GM20431 (cell line): Measurements from ENCODE around the gene EDN1.
"Not testable (repeated sequence)": the region's sequence is repeated elsewhere in the genome, so short reads cannot be mapped to it uniquely, and the experiment has no call there.

Experiments
- in situ Hi-C: fragments of 300-500 bp; cut with MseI, MboI; formaldehyde crosslinking; loops from one replicate; pipeline ENCODE4 v1.15.0; 2020; ENCODE audit warnings: low sequenced_read_pairs; ENCODE audit not compliant: unreplicated experiment

The EDN1 gene

DNA sequence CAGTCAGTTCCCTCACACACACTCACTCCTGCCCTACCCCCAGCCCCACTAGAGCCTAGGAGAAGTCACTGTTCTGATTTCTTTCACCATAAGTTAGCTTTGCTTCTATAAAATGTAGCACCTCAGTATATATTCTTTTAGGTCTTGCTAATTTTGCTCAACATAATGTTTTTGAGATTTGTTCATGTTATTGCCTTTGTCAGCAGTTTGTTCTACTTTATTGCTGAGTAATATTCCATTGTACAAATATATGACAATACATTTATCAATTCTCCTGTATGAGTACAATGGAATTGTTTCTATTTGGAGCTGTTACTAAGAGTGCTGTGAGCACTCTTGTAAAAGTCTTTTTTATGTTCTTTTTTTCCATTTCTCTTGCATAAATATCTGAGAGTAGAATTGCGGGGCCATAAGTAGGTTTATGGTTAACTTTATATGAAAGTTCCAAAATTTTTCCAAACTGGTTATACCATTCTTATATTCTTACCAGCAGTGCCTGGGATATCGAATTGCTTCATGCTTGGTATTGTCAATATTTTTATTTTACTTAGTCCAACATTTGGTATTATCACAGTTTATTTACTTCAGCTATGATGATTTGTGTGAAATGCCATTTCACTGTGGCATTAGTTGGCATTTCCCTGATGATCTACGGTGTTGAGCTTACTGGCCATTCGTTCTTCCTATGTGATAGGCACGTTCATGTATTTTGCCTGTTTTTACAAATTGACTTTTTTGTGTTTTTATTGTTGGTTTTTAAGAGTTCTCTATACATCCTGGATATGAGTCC lies 25.3 kb downstream of the EDN1 start:
- in situ Hi-C loops, result no loop called here

DNA sequence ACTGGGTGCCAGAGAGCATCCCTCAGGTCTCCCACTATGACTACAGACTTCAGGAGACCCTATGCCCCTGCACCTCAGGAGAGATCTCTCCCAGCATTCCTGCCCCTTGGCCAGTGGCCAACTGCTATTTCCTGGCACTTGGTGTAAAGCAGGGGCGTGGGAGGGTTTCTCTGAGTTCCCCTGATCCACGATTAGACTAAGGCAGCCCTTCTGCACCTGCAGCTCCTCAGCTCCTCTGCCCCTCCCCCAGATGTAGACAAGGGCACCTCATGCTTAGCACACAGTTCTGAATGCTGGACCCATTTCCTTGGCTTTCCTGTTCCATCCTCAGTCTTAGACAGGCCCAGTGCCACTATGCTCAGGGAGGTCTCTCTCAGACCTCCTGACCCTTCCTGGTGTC lies 28.6 kb downstream of the EDN1 start:
- in situ Hi-C loops, result no loop called here

DNA sequence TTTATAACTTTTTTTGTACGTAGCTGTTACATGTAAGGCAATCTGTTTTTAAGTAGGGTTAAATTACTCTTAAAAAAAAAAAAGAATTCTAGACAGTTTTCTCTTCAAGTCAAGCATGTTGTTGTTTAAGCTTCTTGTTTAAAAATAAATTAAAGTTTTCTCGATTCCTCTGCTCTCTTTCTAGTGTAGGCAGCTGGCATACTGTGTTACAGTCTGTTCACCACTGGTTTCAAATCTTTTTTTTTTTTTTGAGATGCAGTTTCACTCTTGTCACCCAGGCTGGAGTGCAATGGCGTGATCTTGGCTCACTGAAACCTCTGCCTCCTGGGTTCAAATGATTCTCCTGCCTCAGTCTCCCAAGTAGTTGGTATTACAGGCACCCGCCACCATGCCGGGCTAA lies 29.9 kb downstream of the EDN1 start:
- in situ Hi-C loops, result not testable (repeated sequence)

DNA sequence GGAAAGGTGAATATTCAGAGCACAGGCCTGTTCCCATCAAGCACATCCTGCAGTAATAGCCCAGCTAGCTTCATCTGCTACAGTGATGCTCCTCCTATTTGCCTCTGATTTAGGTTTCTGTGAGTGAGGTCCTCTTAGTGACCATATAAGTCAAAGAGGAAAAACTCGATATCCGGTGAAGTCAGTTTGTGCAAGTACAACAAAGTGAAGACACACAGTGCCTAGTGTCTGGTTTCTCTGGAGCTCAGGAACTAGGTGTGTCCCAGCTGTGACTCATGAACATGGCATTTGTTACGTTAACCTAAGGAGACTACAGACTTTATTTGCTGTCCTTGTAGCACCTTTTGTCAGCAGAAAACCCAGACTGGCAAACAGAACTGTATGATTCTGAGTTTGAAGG lies 33.9 kb downstream of the EDN1 start:
- in situ Hi-C loops, result no loop called here

DNA sequence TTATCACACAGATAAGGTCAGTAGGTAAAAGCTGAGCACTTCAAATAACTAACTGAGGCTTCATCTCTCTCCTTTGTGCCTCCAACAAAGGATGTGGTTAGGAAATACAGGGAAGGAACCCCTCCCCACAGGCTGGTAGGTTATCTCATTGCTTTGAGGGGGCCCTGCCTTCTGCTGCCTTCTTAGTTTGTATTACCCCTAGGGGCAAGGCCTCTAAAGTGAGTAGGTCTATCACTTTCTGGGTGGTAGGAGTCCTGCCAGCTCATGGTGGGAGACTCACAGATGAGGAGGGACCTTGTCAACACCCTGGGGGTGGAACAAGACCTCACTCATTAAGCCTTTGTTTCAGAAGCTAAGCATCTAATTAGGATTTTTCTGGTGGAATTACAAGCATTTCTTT lies 34.6 kb downstream of the EDN1 start:
- in situ Hi-C loops, result no loop called here

DNA sequence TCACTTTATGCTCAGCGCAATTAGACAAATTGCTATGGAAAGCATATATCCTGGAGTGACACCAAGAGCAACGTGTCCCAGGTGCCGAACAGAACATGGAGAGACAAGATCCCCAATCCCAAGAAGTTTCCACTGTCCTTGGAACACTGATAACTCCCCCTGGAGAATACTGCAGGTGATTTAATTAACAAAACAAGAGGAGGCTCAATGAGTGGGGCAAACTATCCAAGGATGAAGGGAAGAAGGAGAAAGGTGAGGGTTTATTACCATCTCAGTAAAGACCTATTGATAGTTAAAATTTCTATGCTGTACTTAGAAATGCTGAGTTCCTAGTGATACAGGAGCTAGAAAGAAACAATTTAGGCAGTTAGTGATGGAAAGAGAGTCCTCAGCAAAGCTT lies 35.7 kb downstream of the EDN1 start:
- in situ Hi-C loops, result no loop called here

DNA sequence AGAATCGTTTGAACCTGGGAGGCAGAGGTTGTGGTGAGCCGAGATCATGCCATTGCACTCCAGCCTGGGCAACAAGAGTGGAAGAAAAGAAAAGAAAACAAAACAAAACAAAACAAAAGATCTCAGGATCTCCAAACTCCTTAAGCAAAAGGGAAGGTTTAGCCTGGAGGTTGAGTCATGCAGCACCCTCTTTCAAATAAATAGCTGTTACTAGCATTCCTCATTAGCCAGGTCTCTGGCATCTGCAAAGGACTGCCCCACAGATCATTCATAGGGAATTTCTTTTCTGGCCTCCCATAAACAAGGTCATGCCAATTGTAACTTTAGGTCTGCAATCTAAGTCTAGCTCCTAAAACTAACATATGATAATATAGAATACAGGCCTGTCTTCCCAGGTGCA lies 37.2 kb downstream of the EDN1 start:
- in situ Hi-C loops, result no loop called here

DNA sequence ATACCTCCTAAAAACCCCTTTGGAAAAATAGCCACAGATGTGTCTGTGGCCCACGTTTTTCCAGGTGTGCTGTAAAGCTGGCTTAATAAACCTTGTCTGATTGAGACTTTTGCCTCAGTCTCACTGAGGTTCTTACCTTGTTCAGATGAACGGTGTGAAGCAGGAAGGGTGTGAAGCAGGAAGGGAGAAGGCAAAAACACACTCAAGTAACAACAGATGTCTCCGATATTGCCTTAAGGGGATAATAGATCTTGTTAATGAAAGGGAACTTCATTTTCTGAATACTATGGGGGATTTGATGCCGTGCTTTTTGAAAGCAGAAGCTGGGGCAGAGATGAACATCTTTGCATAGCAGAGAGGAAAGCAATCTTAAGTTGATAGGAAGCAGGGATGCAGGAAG lies 37.8 kb downstream of the EDN1 start:
- in situ Hi-C loops, result no loop called here

DNA sequence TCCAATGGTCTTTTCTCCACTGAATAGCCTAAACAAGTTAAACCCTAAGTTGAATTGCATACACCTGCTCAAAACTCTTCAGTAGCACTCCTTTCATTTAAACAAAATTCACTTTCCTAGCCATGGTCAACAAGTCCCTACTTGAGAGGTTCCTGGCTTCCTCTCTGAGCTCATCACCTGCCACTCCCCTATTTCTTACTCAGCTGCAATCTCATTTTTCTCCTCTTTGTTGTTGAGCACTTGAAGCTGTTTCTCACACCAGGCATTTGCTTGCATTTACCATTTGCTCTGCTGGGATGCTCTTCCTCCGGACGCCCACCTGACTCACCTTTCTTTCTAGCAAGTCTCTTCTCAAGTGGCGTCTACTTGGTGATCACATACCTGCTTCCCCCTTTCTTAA lies 38.5 kb downstream of the EDN1 start:
- in situ Hi-C loops, result no loop called here

DNA sequence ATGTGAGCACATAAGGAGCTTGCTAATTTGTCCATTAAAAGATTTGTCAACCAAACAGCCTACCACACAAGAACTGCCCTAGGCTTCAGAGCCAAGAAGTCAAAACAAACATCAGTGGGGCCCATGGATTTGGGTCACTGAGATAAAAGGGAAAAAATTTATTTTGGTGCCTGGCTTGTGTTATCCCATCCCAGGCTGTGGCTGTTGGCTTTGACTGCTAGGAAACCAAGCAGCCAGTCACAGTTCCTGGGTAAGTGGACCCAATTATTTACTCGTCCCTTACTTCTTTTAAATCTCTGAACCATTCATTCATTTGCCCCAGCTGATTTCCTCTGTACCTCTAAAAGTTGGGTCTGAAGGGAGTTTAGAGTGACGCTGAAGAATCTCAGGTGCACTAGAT lies 41.3 kb downstream of the EDN1 start:
- in situ Hi-C loops, result no loop called here

DNA sequence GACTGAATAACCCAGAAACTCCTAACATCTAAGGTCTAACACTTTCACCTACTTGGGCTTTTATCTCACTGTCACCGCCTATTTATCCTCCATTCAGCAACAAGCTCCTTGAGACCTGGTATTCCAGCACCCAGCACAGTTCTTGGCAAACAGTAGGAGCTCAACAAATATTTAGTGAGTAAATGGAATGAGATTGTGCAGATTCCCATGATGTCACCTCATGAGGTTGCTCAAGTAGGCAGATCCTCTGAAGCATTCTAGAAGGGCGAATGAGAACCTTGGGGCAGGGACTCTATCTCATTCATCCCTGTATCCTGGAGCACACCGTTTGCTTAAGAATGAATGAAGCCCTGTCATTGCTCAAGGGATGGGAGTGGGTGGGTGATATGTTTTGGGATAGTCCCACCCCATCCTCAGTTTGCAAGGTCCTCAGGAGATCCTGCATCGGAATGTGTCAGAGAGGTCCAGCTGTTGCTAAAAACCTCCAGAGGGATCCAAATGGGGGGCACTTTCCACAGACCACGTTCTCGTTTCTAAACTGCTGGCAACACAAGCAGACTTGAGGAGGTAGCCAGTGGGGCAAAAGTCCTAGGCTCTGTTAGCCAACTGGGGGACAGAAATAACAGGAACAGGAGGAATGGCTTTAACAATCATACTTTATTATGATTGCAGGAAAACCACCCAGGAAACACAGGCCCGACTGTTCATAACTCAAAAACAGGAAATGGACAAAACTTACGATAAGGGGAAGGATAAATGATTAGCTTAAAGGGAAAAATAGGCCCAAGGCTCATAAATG lies 42.0 kb downstream of the EDN1 start:
- in situ Hi-C loops, result no loop called here

DNA sequence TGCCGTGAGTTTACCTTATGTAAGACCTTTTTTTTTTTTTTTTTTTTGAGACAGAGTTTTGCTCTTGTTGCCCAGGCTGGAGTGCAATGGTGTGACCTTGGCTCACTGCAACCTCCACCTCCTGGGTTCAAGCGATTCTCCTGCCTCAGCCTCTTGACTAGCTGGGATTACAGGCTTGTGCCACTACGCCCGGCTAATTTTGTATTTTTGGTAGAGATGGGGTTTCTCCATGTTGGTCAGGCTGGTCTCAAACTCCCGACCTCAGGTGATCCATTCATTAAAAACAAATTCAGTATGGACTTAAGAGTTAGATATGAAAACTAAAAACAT lies 42.6 kb downstream of the EDN1 start:
- in situ Hi-C loops, result not testable (repeated sequence)

DNA sequence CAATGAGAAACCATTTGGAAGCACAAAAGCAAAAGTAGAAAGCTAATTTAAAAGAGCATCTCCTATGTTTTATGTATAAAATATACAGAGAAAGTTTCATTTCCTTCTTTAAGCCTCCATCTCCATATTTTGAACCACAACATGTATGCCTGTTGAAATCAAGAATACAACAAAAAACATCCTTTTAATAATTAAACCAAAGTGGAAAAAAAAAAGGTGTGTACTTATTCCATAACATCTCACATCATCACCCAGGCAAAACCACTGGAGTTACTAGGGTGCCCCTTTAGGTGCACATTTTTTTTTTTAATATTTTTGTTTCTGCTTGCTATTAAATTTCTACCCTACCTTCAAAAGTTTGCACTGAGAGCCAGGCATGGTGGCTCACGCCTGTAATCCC lies 43.0 kb downstream of the EDN1 start:
- in situ Hi-C loops, result no loop called here

DNA sequence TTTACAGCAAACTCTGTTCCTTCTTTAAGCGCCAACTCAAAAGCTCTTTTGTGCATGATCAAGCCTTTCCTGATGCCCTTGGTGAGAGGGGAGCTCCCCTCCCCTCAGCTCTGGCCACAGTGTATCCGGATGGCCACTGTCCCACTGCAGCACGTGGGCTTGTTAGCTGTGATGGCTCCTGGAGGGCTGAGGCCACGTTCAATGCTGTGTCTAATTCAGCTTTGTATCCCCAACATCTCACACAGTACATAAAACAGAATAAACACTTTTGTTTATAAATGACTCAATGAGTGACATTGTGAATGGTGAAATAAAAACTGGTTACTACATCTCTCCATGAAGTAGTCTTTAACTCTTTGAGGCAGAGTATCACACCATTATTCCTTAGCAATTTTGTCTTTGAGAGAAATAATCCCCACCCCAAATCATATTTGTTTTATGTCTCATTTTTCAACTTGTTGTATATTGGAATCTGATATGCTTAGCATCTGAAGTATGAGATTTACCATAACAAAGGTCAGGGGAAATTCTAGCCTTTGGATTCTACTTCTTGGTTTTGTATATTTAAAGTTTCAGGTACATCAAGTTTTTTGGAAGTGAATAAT lies 44.5 kb downstream of the EDN1 start:
- in situ Hi-C loops, result no loop called here

DNA sequence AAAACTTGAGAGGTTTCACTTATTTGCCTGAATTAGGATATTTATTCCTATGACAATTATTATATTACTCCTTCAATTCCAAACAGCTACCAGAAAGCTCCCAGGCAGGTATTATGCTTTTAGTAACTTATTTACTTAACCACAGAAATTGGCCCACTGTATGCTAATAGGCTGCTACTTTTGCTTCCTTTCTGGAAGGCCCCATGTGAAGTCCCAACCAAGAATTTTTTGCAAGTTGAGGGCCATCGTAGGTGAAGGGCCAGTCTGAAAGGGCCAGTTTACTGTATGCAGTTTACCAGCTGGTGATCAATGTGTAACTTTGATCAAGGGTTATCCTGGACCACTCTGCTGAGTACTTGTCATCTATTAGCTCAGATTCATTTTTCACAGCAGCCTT lies 45.0 kb downstream of the EDN1 start:
- in situ Hi-C loops, result no loop called here

DNA sequence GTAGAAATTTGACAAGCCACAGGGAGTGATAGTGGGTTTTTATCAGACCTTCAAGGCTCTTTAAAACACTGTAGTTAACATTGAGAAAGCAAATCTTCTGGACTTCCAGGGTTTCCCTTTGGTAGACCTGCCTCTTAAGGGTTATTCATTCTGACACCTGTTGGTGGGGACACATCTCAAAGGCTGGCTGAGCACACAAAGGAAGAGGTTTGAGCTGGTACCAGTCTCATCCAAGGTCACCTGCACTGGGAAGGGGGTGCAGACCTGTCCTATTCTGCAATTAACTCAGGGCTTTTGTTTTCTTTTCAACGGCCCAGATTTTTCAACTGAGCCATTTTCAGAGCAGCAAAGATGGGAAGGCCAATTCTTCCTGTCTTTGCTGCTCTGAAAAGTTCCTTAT lies 45.6 kb downstream of the EDN1 start:
- in situ Hi-C loops, result no loop called here

DNA sequence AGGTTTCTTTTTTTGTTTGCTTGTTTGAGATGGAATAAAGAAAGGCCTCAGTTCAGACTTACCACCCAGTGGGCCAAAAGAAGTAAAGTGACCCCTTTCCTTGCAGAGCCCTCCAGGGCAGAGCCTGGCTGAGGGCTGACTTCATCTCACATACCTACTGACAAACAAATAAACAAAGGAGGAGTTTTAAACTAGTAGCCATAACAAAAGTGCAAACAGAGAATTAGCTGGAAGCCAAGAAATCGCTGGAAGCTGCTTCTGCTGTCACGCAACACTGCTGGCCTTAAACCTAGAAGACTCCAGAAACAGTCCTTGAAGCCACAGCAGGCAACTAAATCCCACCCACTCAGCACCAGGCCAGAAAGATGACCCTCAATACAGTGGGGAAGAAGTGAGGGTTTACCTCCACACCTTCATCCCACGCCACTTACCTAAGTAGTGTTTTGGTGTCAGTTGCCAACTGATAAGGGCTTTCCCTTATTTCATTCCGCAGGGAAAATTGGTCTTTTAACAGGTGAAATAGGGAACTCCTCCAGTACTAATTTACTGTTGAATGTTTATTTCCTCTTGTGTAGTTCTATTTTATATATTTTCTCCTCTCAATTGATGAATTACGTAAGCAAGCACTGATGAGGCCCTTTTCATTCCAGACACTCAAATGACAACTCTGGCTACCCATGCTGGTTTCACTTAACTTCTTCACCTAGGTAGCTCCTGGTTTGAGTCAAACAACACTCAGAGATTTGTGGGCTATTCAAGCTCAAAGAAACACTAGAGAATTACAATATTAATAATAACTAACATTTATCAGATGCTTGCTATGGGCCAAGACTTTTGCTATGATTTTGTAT lies 46.2 kb downstream of the EDN1 start:
- in situ Hi-C loops, result no loop called here

DNA sequence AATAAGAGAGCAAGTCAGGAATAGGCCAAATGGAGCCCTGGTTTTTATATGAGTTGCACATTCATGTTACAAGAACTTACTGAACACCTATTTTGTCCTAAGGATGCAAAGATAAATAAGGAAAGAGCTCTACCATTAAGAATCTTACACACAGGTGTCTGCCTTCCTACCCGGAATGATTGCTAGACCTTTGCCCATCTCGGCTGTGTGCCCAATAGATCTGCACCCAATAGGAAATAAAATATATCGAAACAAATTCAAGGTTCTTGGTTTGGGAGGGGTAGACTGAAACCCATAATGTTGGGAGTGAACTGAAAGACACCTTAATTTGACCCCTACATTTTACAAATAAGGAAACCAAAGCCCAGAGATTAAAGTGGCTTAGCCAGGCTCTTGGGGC lies 48.9 kb downstream of the EDN1 start:
- in situ Hi-C loops, result no loop called here

DNA sequence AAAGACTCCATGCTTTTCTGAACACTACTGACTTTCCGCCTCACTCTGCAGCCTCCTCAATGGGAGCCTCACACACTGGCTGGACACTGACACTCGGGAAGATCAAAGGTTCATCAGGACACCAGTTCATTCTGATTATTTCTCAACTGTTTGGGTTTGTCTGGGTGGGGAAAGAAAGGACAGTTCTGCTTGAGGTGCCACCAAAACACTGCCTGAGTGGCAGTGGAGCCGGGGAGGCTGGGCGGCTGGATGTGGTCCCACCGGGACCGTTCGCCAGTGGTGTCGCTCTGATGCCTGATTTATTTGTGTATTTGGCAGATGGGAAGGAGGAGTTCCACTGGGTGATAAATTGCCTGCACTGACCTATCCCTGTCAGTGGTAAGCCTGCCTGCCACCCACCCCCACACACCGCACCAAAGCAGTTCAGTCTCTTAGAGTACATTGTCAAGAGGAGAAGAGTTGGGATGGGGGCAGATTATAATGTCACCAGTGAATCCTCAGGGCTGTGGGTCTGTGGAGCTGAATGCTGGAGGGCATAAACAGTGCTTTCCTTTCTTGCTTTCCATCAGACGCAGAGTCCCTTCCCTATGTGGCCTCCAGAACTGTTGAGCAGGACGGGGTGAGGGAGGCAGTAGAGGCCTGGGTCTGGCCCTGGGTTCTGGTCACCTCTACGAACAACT lies 49.8 kb downstream of the EDN1 start:
- in situ Hi-C loops, result no loop called here

DNA sequence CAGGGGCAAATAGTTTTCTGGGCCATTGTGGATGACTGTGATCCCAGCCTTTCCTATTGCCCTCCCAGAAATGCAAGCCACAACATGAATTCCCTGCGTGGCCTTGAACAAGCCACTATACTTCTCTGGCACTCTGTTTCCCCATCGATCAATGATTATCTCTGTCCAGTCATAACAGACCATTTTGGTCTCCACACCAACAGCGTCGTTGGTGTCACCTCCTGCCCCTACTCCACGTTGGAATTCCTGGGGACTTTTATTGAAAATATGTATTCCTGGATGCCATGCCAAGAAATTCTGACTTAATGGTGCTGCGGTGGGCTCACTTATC lies 50.3 kb downstream of the EDN1 start:
- in situ Hi-C loops, result no loop called here
